ENCODE measurements around the gene APBB2. TPM values are rescaled to one million over a fixed set of nuclear protein-coding genes. Genes with fewer than 3 reads are reported as not detected.

APBB2 gene
- total RNA-seq, 3 donors from 2014 or later: 1.1 to 2.2 (median 1.2) TPM

- Mint-ChIP-seq H3K27me3 (ENCODE audit: low read depth) (peaks cover 2% of the 10 kb centered on the region), H3K4me1 (ENCODE audit: low read depth) (no peaks in the 10 kb centered on the region), H3K36me3 (ENCODE audit: insufficient read depth) (no peaks in the 10 kb centered on the region), H3K4me3 (no peak overlapping the region), H3K9me3 (no peaks in the 10 kb centered on the region)
- ATAC-seq (no peak), DNase-seq (no peak)
Measured at GRCh38 chr4:41136456-41136855, 77.9 kb downstream of the APBB2 start.

GRCh38 chr4:41135801-41136200 lies 78.5 kb downstream of the APBB2 start:
- no peaks in the 10 kb centered on the region for H3K9me3 Mint-ChIP-seq
- DNase-seq (no peak), ATAC-seq (no peak)
- H3K36me3 Mint-ChIP-seq (ENCODE audit: insufficient read depth): no peaks in the 10 kb centered on the region
- H3K27me3 Mint-ChIP-seq (ENCODE audit: low read depth): peaks cover 4% of the 10 kb centered on the region
- H3K4me1 Mint-ChIP-seq (ENCODE audit: low read depth): no peaks in the 10 kb centered on the region
- no peak overlapping the region for H3K4me3 Mint-ChIP-seq

- DNase-seq (no peak), ATAC-seq (no peak)
- Mint-ChIP-seq H3K36me3 (ENCODE audit: insufficient read depth) (no peaks in the 10 kb centered on the region), H3K4me1 (ENCODE audit: low read depth) (no peaks in the 10 kb centered on the region), H3K4me3 (no peak overlapping the region), H3K9me3 (no peaks in the 10 kb centered on the region), H3K27me3 (ENCODE audit: low read depth) (peaks cover 4% of the 10 kb centered on the region)
Measured at GRCh38 chr4:41134581-41134980, 79.8 kb downstream of the APBB2 start.

DNA sequence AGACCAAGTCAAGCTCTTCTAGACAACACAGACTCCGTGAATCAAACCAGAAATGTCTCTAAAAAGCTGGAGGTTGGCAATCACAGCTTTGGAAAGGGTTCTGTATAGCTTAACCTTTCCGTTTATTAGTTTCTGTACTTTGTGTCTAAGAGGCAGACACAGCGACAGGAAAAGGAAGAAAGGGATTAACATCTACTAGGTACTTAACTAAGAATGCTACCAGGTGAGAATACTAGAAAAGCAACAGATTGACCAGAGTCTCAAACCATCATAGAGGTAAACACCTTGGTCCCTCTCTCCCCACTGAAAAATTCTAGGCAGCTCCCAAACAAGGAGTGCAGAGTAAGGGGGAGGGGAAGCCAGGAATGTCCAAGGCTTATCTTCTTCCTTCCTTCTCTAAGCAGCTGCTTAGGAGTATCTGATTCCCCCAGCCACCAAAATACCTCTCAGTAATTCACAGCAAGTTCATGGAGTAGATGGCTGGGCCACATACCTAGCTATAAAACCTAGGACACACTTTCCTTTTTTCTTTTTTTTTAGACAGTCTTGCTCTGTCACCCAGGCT lies 80.8 kb downstream of the APBB2 start:
- no peak overlapping the region for H3K4me3 Mint-ChIP-seq
- DNase-seq (no peak), ATAC-seq (no peak)
- no peaks in the 10 kb centered on the region for H3K4me1 Mint-ChIP-seq (ENCODE audit: low read depth)
- H3K9me3 Mint-ChIP-seq: no peaks in the 10 kb centered on the region
- H3K36me3 Mint-ChIP-seq (ENCODE audit: insufficient read depth): no peaks in the 10 kb centered on the region
- peaks cover 7% of the 10 kb centered on the region for H3K27me3 Mint-ChIP-seq (ENCODE audit: low read depth)

- H3K4me1 Mint-ChIP-seq (ENCODE audit: low read depth): no peaks in the 10 kb centered on the region
- no peaks in the 10 kb centered on the region for H3K36me3 Mint-ChIP-seq (ENCODE audit: insufficient read depth)
- ATAC-seq: no peak
- H3K9me3 Mint-ChIP-seq: no peaks in the 10 kb centered on the region
- no peak for DNase-seq
- H3K27me3 Mint-ChIP-seq (ENCODE audit: low read depth): peaks cover 7% of the 10 kb centered on the region
- H3K4me3 Mint-ChIP-seq: no peak overlapping the region
Measured at GRCh38 chr4:41132055-41132683, 82.2 kb downstream of the APBB2 start.

- peaks cover 7% of the 10 kb centered on the region for H3K27me3 Mint-ChIP-seq (ENCODE audit: low read depth)
- no peaks in the 10 kb centered on the region for H3K9me3 Mint-ChIP-seq
- H3K4me3 Mint-ChIP-seq: no peak overlapping the region
- ATAC-seq (no peak), DNase-seq (no peak)
- H3K4me1 Mint-ChIP-seq (ENCODE audit: low read depth): no peaks in the 10 kb centered on the region
- H3K36me3 Mint-ChIP-seq (ENCODE audit: insufficient read depth): no peaks in the 10 kb centered on the region
Measured at GRCh38 chr4:41129936-41130440, 84.4 kb downstream of the APBB2 start.

DNA sequence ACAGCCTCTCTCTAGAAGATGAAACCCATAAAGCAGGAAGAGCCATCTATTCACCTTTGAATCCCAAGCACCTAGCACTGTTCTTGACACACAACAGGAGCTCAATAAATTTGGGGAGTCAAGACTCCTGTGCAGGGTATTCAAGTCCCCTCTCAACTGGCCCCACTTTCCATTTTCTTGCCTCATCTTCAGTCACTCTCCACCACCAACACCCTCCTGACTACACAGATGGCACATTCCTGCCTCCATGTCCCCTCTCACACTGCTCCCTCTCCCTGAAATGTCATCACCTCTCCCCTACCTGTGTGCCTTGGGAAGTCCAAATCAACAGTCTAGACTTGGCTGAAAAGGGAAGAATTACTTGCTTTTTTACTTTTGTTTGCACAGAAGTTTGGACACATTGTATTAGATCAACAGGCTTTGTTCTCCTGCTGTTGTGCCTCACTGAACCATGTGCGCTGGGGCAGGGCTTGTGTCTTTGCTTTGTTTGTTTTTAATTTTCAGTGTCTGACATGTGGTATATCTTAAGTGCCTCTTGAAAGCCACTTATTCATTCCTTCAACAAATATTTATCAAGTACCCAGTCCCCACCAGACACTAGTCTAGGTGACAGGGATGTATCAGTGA lies 85.1 kb downstream of the APBB2 start:
- Mint-ChIP-seq H3K4me1 (ENCODE audit: low read depth) (no peaks in the 10 kb centered on the region), H3K36me3 (ENCODE audit: insufficient read depth) (no peaks in the 10 kb centered on the region), H3K27me3 (ENCODE audit: low read depth) (peaks cover 7% of the 10 kb centered on the region), H3K9me3 (no peaks in the 10 kb centered on the region), H3K4me3 (no peak overlapping the region)
- ATAC-seq: no peak
- DNase-seq: no peak

DNA sequence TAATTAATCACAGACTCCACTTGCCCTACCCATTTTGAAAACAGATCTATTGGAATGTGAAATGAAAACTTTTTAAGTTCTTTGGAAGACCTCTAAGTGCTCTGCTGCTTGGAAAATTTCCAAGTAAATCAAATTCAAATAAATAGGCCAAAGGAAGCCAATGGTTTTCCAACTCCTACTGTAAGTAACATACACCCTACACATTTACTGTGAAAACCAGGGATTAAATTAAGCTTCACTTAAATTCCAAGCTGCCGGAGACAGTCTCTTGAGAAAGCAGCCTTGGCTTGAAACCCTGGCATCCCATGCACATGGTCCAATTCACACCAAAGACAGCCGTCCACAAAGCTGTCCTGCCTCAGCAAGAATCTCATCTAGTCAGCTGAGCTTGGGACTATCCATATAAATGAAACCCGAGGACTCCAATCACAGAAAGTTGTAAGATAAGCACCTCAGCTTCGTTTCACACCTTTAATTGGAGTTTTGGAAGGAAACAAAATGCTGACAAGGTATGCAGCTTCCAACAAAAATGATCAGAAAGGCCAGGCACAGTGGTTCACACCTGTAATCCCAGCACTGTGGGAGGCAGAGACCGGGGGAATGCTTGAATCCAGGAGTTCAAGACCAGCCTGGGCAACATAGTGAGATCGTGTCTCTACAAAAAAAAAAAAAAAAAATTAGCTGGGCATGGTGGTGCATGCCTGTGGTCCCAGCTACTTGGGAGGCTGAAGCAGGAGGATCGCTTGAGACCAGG lies 88.6 kb downstream of the APBB2 start:
- Mint-ChIP-seq H3K27me3 (ENCODE audit: low read depth) (peaks cover 3% of the 10 kb centered on the region), H3K4me1 (ENCODE audit: low read depth) (no peaks in the 10 kb centered on the region), H3K9me3 (no peaks in the 10 kb centered on the region), H3K36me3 (ENCODE audit: insufficient read depth) (no peaks in the 10 kb centered on the region), H3K4me3 (no peak overlapping the region)
- no peak for DNase-seq
- no peak for ATAC-seq

GRCh38 chr4:41124916-41125548 lies 89.3 kb downstream of the APBB2 start:
- H3K4me1 Mint-ChIP-seq (ENCODE audit: low read depth): no peaks in the 10 kb centered on the region
- ATAC-seq (no peak), DNase-seq (no peak)
- H3K27me3 Mint-ChIP-seq (ENCODE audit: low read depth): peaks cover 3% of the 10 kb centered on the region
- H3K4me3 Mint-ChIP-seq: no peak overlapping the region
- no peaks in the 10 kb centered on the region for H3K36me3 Mint-ChIP-seq (ENCODE audit: insufficient read depth)
- no peaks in the 10 kb centered on the region for H3K9me3 Mint-ChIP-seq

DNA sequence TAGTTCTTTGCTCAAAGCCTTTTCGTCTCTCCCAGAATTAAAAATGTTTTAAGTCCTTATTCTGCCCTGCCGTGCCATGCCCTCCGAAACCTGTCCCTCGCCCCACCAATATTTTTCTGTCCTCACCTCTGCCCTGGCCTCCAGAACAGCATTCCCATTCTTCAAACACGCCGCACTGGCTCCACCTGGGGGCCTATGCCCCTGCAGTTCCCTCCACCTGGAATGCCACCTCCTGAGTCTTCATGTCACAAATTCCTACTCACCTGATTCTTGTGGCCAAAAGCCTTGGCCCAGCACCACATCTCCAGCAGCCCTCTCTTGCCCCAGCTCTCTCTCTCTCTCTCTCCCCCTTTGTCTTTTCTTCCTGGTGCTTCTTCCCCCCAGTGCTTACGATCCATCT lies 91.6 kb downstream of the APBB2 start:
- Mint-ChIP-seq H3K9me3 (no peaks in the 10 kb centered on the region), H3K4me3 (no peak overlapping the region), H3K4me1 (ENCODE audit: low read depth) (no peaks in the 10 kb centered on the region), H3K36me3 (ENCODE audit: insufficient read depth) (no peaks in the 10 kb centered on the region), H3K27me3 (ENCODE audit: low read depth) (no peaks in the 10 kb centered on the region)
- DNase-seq: no peak
- no peak for ATAC-seq

GRCh38 chr4:41122309-41122708 lies 92.0 kb downstream of the APBB2 start:
- Mint-ChIP-seq H3K4me1 (ENCODE audit: low read depth) (no peaks in the 10 kb centered on the region), H3K4me3 (no peak overlapping the region), H3K27me3 (ENCODE audit: low read depth) (no peaks in the 10 kb centered on the region), H3K9me3 (no peaks in the 10 kb centered on the region), H3K36me3 (ENCODE audit: insufficient read depth) (no peaks in the 10 kb centered on the region)
- DNase-seq: no peak
- ATAC-seq: no peak

- H3K27me3 Mint-ChIP-seq (ENCODE audit: low read depth): no peaks in the 10 kb centered on the region
- no peak for ATAC-seq
- H3K4me3 Mint-ChIP-seq: no peak overlapping the region
- H3K36me3 Mint-ChIP-seq (ENCODE audit: insufficient read depth): no peaks in the 10 kb centered on the region
- no peaks in the 10 kb centered on the region for H3K4me1 Mint-ChIP-seq (ENCODE audit: low read depth)
- no peak for DNase-seq
- H3K9me3 Mint-ChIP-seq: no peaks in the 10 kb centered on the region
Measured at GRCh38 chr4:41121906-41122305, 92.4 kb downstream of the APBB2 start.

- Mint-ChIP-seq H3K4me3 (no peak overlapping the region), H3K4me1 (ENCODE audit: low read depth) (no peaks in the 10 kb centered on the region), H3K27me3 (ENCODE audit: low read depth) (no peaks in the 10 kb centered on the region), H3K9me3 (no peaks in the 10 kb centered on the region), H3K36me3 (ENCODE audit: insufficient read depth) (no peaks in the 10 kb centered on the region)
- DNase-seq (no peak), ATAC-seq (no peak)
Measured at GRCh38 chr4:41120297-41121217, 93.8 kb downstream of the APBB2 start.
